ENCODE data around the gene CEACAM19. TPM values are rescaled to one million over a fixed set of nuclear protein-coding genes. Genes with fewer than 3 reads are reported as not detected.

The CEACAM19 gene
- total RNA-seq, 1 donor from 2014 or later = 0.09 TPM

DNA sequence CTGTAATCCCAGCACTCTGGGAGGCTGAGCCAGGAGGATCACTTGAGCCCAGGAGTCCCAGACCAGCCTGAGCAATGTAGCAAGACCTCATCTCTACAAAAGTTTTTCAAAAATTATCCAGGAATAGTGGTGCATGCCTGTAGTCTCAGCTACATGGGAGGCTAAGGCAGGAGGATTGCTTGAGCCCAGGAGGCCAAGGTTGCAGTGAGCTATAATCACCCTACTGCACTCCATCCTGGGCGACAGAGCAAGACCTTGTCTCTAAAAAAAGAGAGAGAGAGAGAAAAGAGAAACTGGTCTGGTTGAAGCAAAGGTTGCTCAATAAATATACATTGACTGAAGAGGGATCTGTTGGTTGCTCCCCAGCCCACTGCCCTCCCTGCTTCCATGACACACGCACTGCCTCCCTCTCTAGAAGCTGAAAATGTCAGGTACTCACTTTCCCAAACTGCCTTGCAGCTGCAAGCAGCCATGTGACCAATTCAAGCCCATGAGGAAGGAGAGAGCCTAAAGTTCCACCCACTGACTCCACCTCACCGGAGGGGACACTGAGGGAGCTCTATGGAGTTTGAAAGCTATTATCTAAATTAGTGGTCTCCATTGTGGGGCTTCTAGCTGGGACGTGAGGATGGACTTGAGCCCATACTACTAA, 41.7 kb downstream of the CEACAM19 start:
- Histone ChIP-seq H3K27me3 (no peaks in the 10 kb centered on the region), H3K9ac (no peak overlapping the region), H3K27ac (no peak overlapping the region), H2AFZ (replicated peaks) (no peak overlapping the region), H3K4me1 (no peaks in the 10 kb centered on the region), H3K9me3 (ENCODE audit: low read depth) (no peaks in the 10 kb centered on the region), H3F3A (ENCODE audit: low read depth) (no peaks in the 10 kb centered on the region), H4K20me1 (ENCODE audit: low read depth) (no peaks in the 10 kb centered on the region), H3K4me2 (no peak overlapping the region), H3K79me2 (ENCODE audit: low read depth) (no peaks in the 10 kb centered on the region), H3K4me3 (no peak overlapping the region), H3K36me3 (no peaks in the 10 kb centered on the region)
- Mint-ChIP-seq H3K27ac (no peak overlapping the region), H3K36me3 (no peaks in the 10 kb centered on the region), H3K4me3 (no peak overlapping the region), H3K27me3 (ENCODE audit: insufficient read depth, low read depth) (peaks cover 13% of the 10 kb centered on the region), H3K4me1 (no peaks in the 10 kb centered on the region), H3K9me3 (no peaks in the 10 kb centered on the region)
- DNase-seq (ENCODE audit: low spot score) = no peak
- TF ChIP-seq EZH2 (IDR thresholded peaks at IDR 0.05) = no peak
- TF ChIP-seq EZH2phosphoT487 (IDR thresholded peaks at IDR 0.05) = no peak
- TF ChIP-seq, protein P1, sequence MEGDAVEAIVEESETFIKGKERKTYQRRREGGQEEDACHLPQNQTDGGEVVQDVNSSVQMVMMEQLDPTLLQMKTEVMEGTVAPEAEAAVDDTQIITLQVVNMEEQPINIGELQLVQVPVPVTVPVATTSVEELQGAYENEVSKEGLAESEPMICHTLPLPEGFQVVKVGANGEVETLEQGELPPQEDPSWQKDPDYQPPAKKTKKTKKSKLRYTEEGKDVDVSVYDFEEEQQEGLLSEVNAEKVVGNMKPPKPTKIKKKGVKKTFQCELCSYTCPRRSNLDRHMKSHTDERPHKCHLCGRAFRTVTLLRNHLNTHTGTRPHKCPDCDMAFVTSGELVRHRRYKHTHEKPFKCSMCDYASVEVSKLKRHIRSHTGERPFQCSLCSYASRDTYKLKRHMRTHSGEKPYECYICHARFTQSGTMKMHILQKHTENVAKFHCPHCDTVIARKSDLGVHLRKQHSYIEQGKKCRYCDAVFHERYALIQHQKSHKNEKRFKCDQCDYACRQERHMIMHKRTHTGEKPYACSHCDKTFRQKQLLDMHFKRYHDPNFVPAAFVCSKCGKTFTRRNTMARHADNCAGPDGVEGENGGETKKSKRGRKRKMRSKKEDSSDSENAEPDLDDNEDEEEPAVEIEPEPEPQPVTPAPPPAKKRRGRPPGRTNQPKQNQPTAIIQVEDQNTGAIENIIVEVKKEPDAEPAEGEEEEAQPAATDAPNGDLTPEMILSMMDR (IDR thresholded peaks at IDR 0.05) = no peak

DNA sequence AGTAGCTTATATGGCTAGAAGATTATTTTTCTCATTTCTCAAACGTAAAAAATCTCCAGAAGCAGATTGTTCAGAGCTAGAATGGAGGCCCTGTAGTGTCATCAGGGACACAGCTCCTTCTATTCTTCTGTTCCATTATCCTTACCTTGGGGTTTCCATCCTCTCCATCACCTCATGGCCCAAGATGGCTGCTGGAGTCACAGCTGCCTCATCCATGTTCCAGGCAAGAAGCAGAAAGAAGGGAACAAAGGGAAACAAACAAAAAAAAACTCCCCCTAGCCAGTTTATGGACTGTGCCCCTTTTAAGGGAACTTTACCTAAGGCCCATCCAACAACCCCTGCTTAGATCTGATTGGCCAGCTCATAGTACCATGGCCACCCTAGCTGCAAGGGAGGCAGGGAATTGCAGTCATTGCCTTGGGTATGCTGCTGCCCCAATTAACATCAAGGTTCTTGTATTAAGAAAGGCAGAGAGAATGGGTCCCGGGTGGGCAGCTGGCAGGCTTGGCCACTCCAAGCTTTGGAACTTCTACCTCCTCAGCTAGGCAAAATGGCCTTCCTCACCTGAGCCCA, 43.4 kb downstream of the CEACAM19 start:
- Mint-ChIP-seq H3K36me3 (no peaks in the 10 kb centered on the region), H3K27me3 (ENCODE audit: insufficient read depth, low read depth) (peaks cover 15% of the 10 kb centered on the region), H3K9me3 (no peaks in the 10 kb centered on the region), H3K4me3 (no peak overlapping the region), H3K4me1 (peaks cover 12% of the 10 kb centered on the region), H3K27ac (no peak overlapping the region)
- TF ChIP-seq EZH2phosphoT487 (IDR thresholded peaks at IDR 0.05) (no peak), EZH2 (IDR thresholded peaks at IDR 0.05) (no peak)
- TF ChIP-seq, protein P1 (IDR thresholded peaks at IDR 0.05) = no peak
- Histone ChIP-seq H3F3A (ENCODE audit: low read depth) (no peaks in the 10 kb centered on the region), H3K9me3 (ENCODE audit: low read depth) (no peaks in the 10 kb centered on the region), H2AFZ (replicated peaks) (no peak overlapping the region), H3K4me3 (no peak overlapping the region), H3K4me2 (no peak overlapping the region), H4K20me1 (ENCODE audit: low read depth) (no peaks in the 10 kb centered on the region), H3K27me3 (no peaks in the 10 kb centered on the region), H3K27ac (no peak overlapping the region), H3K9ac (no peak overlapping the region), H3K79me2 (ENCODE audit: low read depth) (no peaks in the 10 kb centered on the region), H3K36me3 (no peaks in the 10 kb centered on the region), H3K4me1 (peaks cover 5% of the 10 kb centered on the region)
- DNase-seq (ENCODE audit: low spot score) = no peak

DNA sequence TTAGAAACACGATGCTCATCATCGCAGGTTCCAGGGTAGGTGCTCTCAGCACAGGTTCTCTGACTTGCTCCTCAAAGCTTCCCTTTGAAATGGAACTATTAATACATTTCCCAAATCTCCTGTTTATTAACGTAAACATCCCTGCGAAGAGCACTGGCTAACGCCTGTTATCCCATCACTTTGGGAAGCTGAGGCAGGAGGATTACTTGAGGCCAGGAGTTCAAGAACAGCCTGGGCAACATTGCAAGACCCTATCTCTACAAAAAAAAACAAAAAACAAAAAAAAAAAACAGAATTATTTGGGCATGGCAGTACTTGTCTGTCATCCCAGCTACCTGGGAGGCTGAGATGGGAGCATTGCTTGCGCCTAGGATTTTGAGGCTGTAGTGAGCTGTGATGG, 46.3 kb downstream of the CEACAM19 start:
- Histone ChIP-seq H3F3A (ENCODE audit: low read depth) (no peaks in the 10 kb centered on the region), H3K27me3 (no peaks in the 10 kb centered on the region), H2AFZ (replicated peaks) (no peak overlapping the region), H3K9me3 (ENCODE audit: low read depth) (no peaks in the 10 kb centered on the region), H3K27ac (no peak overlapping the region), H3K79me2 (ENCODE audit: low read depth) (no peaks in the 10 kb centered on the region), H3K36me3 (no peaks in the 10 kb centered on the region), H3K4me1 (peaks cover 5% of the 10 kb centered on the region), H3K9ac (no peak overlapping the region), H3K4me3 (no peak overlapping the region), H3K4me2 (no peak overlapping the region), H4K20me1 (ENCODE audit: low read depth) (no peaks in the 10 kb centered on the region)
- Mint-ChIP-seq H3K4me3 (no peak overlapping the region), H3K9me3 (no peaks in the 10 kb centered on the region), H3K4me1 (peaks cover 12% of the 10 kb centered on the region), H3K27ac (no peak overlapping the region), H3K36me3 (no peaks in the 10 kb centered on the region), H3K27me3 (ENCODE audit: insufficient read depth, low read depth) (peaks cover 15% of the 10 kb centered on the region)
- TF ChIP-seq EZH2 (IDR thresholded peaks at IDR 0.05) = no peak
- no peak for TF ChIP-seq EZH2phosphoT487 (IDR thresholded peaks at IDR 0.05)
- TF ChIP-seq, protein P1 (IDR thresholded peaks at IDR 0.05) = no peak
- DNase-seq (ENCODE audit: low spot score) = no peak
